ENCODE data around the gene FKBP7. TPM values are rescaled to one million over a fixed set of nuclear protein-coding genes. Genes with fewer than 3 reads are reported as not detected.
"Not testable (repeated sequence)": the region's sequence is repeated elsewhere in the genome, so short reads cannot be mapped to it uniquely, and the experiment has no call there.

FKBP7 gene
- total RNA-seq, 2 experiments from 2014 or later, result 8.3 to 8.5 TPM

- DNase-seq (ENCODE audit: low spot score), result no peak
- ChIA-PET CTCF (ENCODE audit: unreplicated experiment) (no interaction called here), POLR2A (interaction anchor here (0.7 kb wide), 1 partner anchor 192 kb away, joined by 3 read pairs; no protein-coding TSS in a partner anchor)
- BruUV-seq (replicated peaks), result no TSS peak
- Histone ChIP-seq H2AFZ (ENCODE audit: low read length) (no peak overlapping the region), H3K79me2 (ENCODE audit: insufficient read depth, low read depth, low read length) (no peaks in the 10 kb centered on the region), H3K27ac (ENCODE audit: low read depth, low read length, poor library complexity, severe bottlenecking) (no peak overlapping the region), H3K4me1 (ENCODE audit: insufficient read depth, low read length, poor library complexity, severe bottlenecking) (no peaks in the 10 kb centered on the region), H4K20me1 (ENCODE audit: insufficient read depth, low read length) (no peaks in the 10 kb centered on the region), H3K4me2 (ENCODE audit: low read length) (no peak overlapping the region), H3K9me3 (ENCODE audit: low read length) (no peaks in the 10 kb centered on the region), H3K36me3 (ENCODE audit: insufficient read depth, low read length) (peaks cover 19% of the 10 kb centered on the region), H3K4me3 (ENCODE audit: low read depth, low read length, poor library complexity, severe bottlenecking) (no peak overlapping the region), H3K9me2 (ENCODE audit: insufficient read depth, low read length) (no peaks in the 10 kb centered on the region)
- TF ChIP-seq EZH2phosphoT487 (IDR thresholded peaks at IDR 0.05; ENCODE audit: borderline replicate concordance, low read depth, low read length), result no peak
- TF ChIP-seq CTCF (conservative IDR thresholded peaks at IDR 0.05; ENCODE audit: low read length), result no peak
- intact Hi-C loops (cut with micrococcal nuclease; ENCODE audit: unreplicated experiment), result no loop called here
Observed at GRCh38 chr2:178425255-178425827, 53.1 kb downstream of the FKBP7 start.

- BruUV-seq (replicated peaks); H3K27ac ChIP-seq (ENCODE audit: low read depth, low read length, poor library complexity, severe bottlenecking); H4K20me1 ChIP-seq (ENCODE audit: insufficient read depth, low read length); H3K4me1 ChIP-seq (ENCODE audit: insufficient read depth, low read length, poor library complexity, severe bottlenecking); CTCF ChIA-PET (ENCODE audit: unreplicated experiment); POLR2A ChIA-PET; H2AFZ ChIP-seq (ENCODE audit: low read length); H3K36me3 ChIP-seq (ENCODE audit: insufficient read depth, low read length); H3K4me3 ChIP-seq (ENCODE audit: low read depth, low read length, poor library complexity, severe bottlenecking); H3K9me3 ChIP-seq (ENCODE audit: low read length); H3K79me2 ChIP-seq (ENCODE audit: insufficient read depth, low read depth, low read length); H3K4me2 ChIP-seq (ENCODE audit: low read length); H3K9me2 ChIP-seq (ENCODE audit: insufficient read depth, low read length); intact Hi-C loops (cut with micrococcal nuclease; ENCODE audit: unreplicated experiment); DNase-seq (ENCODE audit: low spot score): not testable (repeated sequence)
Observed at GRCh38 chr2:178423746-178424145, 54.7 kb downstream of the FKBP7 start.

GRCh38 chr2:178422097-178422496 is 56.3 kb downstream of the FKBP7 start:
- no peaks in the 10 kb centered on the region for H3K9me2 ChIP-seq (ENCODE audit: insufficient read depth, low read length)
- no peaks in the 10 kb centered on the region for H3K79me2 ChIP-seq (ENCODE audit: insufficient read depth, low read depth, low read length)
- DNase-seq (ENCODE audit: low spot score), result no peak
- H3K4me1 ChIP-seq (ENCODE audit: insufficient read depth, low read length, poor library complexity, severe bottlenecking), result no peaks in the 10 kb centered on the region
- no peak overlapping the region for H3K4me2 ChIP-seq (ENCODE audit: low read length)
- intact Hi-C loops (cut with micrococcal nuclease; ENCODE audit: unreplicated experiment), result no loop called here
- no peaks in the 10 kb centered on the region for H4K20me1 ChIP-seq (ENCODE audit: insufficient read depth, low read length)
- CTCF ChIA-PET (ENCODE audit: unreplicated experiment), result no interaction called here
- no peak overlapping the region for H2AFZ ChIP-seq (ENCODE audit: low read length)
- H3K27ac ChIP-seq (ENCODE audit: low read depth, low read length, poor library complexity, severe bottlenecking), result no peak overlapping the region
- no TSS peak for BruUV-seq (replicated peaks)
- POLR2A ChIA-PET, result interaction anchor here (0.5 kb wide), 1 partner anchor 650 kb away, joined by 3 read pairs; no protein-coding TSS in a partner anchor
- no peak overlapping the region for H3K4me3 ChIP-seq (ENCODE audit: low read depth, low read length, poor library complexity, severe bottlenecking)
- TF ChIP-seq EZH2phosphoT487 (IDR thresholded peaks at IDR 0.05; ENCODE audit: borderline replicate concordance, low read depth, low read length) (no peak), CTCF (conservative IDR thresholded peaks at IDR 0.05; ENCODE audit: low read length) (no peak)
- H3K36me3 ChIP-seq (ENCODE audit: insufficient read depth, low read length), result no peaks in the 10 kb centered on the region
- H3K9me3 ChIP-seq (ENCODE audit: low read length), result no peaks in the 10 kb centered on the region

Data from OCI-LY7 (cell line).